Choroid plexus epithelial cell (primary cell): Measurements from ENCODE around the gene SREBF1.
A peak's percentile ranks its signal among the peaks of the same experiment; 100 is the strongest.

Source experiments
- DNase-seq: peaks from one replicate; pipeline ENCODE4 v3.0.0-alpha.2; 2010; ENCODE audit warnings: low read depth
- H3K4me3 ChIP-seq: 2 replicates; pipeline ENCODE4 v1.5.1; 2011; ENCODE audit warnings: low read depth, mild to moderate bottlenecking, control low read depth, low read length, moderate library complexity
- CTCF ChIP-seq: conservative IDR thresholded peaks from 2 replicates; pipeline ENCODE4 v1.5.1; 2011; ENCODE audit warnings: low read depth, mild to moderate bottlenecking, control low read depth, inconsistent platforms, low read length, moderate library complexity

SREBF1 gene

GRCh38 chr17:17824783-17825614, 11.8 kb downstream of the SREBF1 start:
- DNase-seq = no peak
- no peak for TF ChIP-seq CTCF
- no peak overlapping the region for H3K4me3 ChIP-seq

GRCh38 chr17:17824119-17824782, 12.5 kb downstream of the SREBF1 start:
- H3K4me3 ChIP-seq = peak overlapping the region; percentile 23
- DNase-seq = no peak
- TF ChIP-seq CTCF = no peak

GRCh38 chr17:17823433-17824118, 13.2 kb downstream of the SREBF1 start:
- peak; percentile 76 for DNase-seq
- no peak for TF ChIP-seq CTCF
- H3K4me3 ChIP-seq = peak overlapping the region; percentile 55

- TF ChIP-seq CTCF = no peak
- no peak for DNase-seq
- H3K4me3 ChIP-seq = peak overlapping the region; percentile 55
Measured at GRCh38 chr17:17822616-17823015, 14.2 kb downstream of the SREBF1 start.

GRCh38 chr17:17822189-17822588, 14.6 kb downstream of the SREBF1 start:
- DNase-seq = peak; percentile 92
- no peak for TF ChIP-seq CTCF
- peak overlapping the region; percentile 0 for H3K4me3 ChIP-seq

- H3K4me3 ChIP-seq = no peak overlapping the region
- DNase-seq = no peak
- TF ChIP-seq CTCF = no peak
Measured at GRCh38 chr17:17820463-17821158, 16.2 kb downstream of the SREBF1 start.
